Measurements from ENCODE around the gene RUNX3. TPM values are rescaled to one million over a fixed set of nuclear protein-coding genes. Genes with fewer than 3 reads are reported as not detected.

The RUNX3 gene
- total and polyA plus RNA-seq, 2 of the 8 experiments (the other 6 are each of a cell fraction or from before 2014, with no cell fraction given), result 0.62 to 0.82 TPM

DNA sequence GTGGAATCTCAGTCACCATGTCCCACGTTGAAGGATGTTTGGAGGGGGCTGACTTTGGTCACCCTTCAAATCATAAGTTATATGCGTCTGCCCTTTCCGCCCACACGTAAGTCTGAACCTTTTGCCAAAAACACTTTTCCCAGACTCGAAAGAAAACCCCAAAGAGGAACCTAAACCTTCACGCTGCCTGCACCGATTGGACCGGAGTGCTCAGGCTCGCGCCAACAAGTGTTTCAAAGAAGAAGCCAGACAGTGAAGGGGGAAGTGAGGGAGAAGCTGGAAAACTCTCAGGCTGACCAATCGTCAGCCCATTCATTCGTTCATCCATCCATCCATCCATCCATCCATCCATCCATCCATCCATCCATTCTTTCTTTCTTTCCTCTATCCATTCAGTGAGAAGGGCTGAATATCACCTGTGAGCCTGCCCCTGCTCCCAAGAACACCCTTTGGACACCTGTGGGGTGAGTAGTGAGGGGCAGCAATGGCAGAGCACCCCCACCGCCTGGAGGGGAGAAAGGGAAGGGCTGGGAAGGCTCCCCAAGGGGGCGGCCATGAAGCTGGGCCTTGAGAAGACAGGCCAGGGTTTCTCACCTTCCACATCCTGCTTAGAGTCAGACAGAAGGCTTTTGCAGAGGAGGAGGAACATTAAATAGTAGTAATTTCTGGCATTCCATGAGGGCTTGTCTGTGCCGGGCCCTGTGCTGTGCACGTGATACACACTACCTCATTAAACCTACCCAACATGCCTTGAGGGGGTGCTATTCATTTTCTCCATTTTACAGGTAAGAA lies 27.1 kb upstream of the RUNX3 start:
- Histone ChIP-seq H2BK20ac (ENCODE audit: low read length) (no peak overlapping the region), H3K4me2 (ENCODE audit: insufficient read depth in 1 of 2, low read depth in 2 of 2, low read length in 2 of 2) (no peak overlapping the region), H3K79me1 (ENCODE audit: low read depth, low read length) (no peaks in the 10 kb centered on the region), H4K20me1 (replicated peaks in 1 of 2; ENCODE audit: control insufficient read depth in 1 of 2, insufficient read depth in 2 of 2, low read length in 2 of 2) (no peaks in the 10 kb centered on the region), H3K9me3 (ENCODE audit: insufficient read depth in 2 of 2, low read depth in 1 of 2, low read length in 1 of 2) (no peaks in the 10 kb centered on the region), H3K4me1 (replicated peaks in 1 of 4; ENCODE audit: control insufficient read depth in 3 of 4, insufficient read depth in 4 of 4, low read length in 3 of 4) (peaks cover 0 to 5% (median 2%) of the 10 kb centered on the region in 4 experiments; a peak in 2 of 7 replicates), H4K8ac (ENCODE audit: extremely low read depth, insufficient read depth, low read length) (no peak overlapping the region), H3K14ac (ENCODE audit: insufficient read length) (no peak overlapping the region), H3K56ac (replicated peaks; ENCODE audit: insufficient read length, low read depth, low read length) (no peak overlapping the region), H2BK15ac (ENCODE audit: low read length) (no peak overlapping the region), H2AFZ (ENCODE audit: low read length) (no peak overlapping the region), H4K91ac (replicated peaks; ENCODE audit: insufficient read length, low read length) (no peak overlapping the region), H4K5ac (ENCODE audit: insufficient read length, low read depth, low read length) (no peak overlapping the region), H3K23ac (ENCODE audit: insufficient read length) (no peak overlapping the region), H3K27me3 (replicated peaks in 1 of 4; ENCODE audit: control insufficient read depth in 3 of 4, extremely low read depth in 1 of 4, insufficient read depth in 3 of 4, low read length in 3 of 4) (no peaks in the 10 kb centered on the region), H2AK5ac (ENCODE audit: low read depth, low read length) (no peak overlapping the region), H3K9ac (replicated peaks in 1 of 4; ENCODE audit: extremely low read depth in 1 of 4, low read depth in 3 of 4, low read length in 3 of 4) (no peak overlapping the region), H3K4ac (replicated peaks; ENCODE audit: insufficient read length, low read depth, low read length) (no peak overlapping the region), H3K18ac (ENCODE audit: extremely low read depth, low read length) (no peak overlapping the region), H3K4me3 (ENCODE audit: extremely low read depth in 1 of 4, insufficient read depth in 2 of 4, low read depth in 3 of 4, low read length in 4 of 4) (no peak overlapping the region), H2BK120ac (replicated peaks; ENCODE audit: low read depth, low read length) (no peak overlapping the region), H3K23me2 (ENCODE audit: low read depth, low read length) (no peaks in the 10 kb centered on the region; the same call in 1 of the 2 replicates), H2BK12ac (ENCODE audit: low read depth, low read length) (no peak overlapping the region), H2BK5ac (ENCODE audit: low read depth, low read length) (no peak overlapping the region), H3K36me3 (ENCODE audit: control insufficient read depth in 2 of 4, insufficient read depth in 4 of 4, low read length in 3 of 4) (no peaks in the 10 kb centered on the region), H3K79me2 (ENCODE audit: control insufficient read depth in 1 of 2, insufficient read depth in 2 of 2, low read length in 2 of 2) (no peaks in the 10 kb centered on the region), H3K27ac (ENCODE audit: low read depth, low read length) (no peak overlapping the region)
- TF ChIP-seq KDM5A (IDR thresholded peaks at IDR 0.05; ENCODE audit: low read length), result no peak
- TF ChIP-seq RNF2 (IDR thresholded peaks at IDR 0.05; ENCODE audit: borderline replicate concordance, low read depth, low read length, missing control alignments, poor library complexity, severe bottlenecking), result no peak
- TF ChIP-seq GABPA (IDR thresholded peaks at IDR 0.05; ENCODE audit: borderline replicate concordance, insufficient read depth, low read length), result no peak
- TF ChIP-seq CTBP2 (IDR thresholded peaks at IDR 0.05; ENCODE audit: borderline replicate concordance, insufficient read depth, insufficient read length, low read length), result no peak
- no peak for TF ChIP-seq NANOG (IDR thresholded peaks at IDR 0.05; ENCODE audit: insufficient read depth, low read depth, low read length, poor library complexity, severe bottlenecking)
- no peak for TF ChIP-seq SUZ12 (IDR thresholded peaks at IDR 0.05; ENCODE audit: low read length)
- CTCF ChIA-PET (ENCODE audit: partially characterized antibody), result interaction anchor here (0.8 to 1.1 kb wide), 3 partner anchors 8 to 80 kb away, joined by 4 to 5 read pairs (median 4); no protein-coding TSS in a partner anchor
- FAIRE-seq (no peak), DNase-seq (ENCODE audit: low read depth in 1 of 2, low spot score in 2 of 2) (no peak)
- 83% methylated on average over 16 of the region's 16 CpGs; no CpG with 5 or more reads in 1 of the 2 experiments for WGBS, 2 experiments (ENCODE audit: extremely low coverage in 1 of 2, insufficient coverage in 1 of 2, insufficient read length in 1 of 2, insufficient replicate concordance in 2 of 2, low coverage in 1 of 2, low lambda C conversion rate in 2 of 2, missing lambda C conversion rate in 1 of 2)
- POLR2A ChIA-PET (ENCODE audit: partially characterized antibody), result no interaction called here

Data from H1 (cell line).